Measurements from ENCODE around the gene ZFYVE28. TPM values are rescaled to one million over a fixed set of nuclear protein-coding genes. Genes with fewer than 3 reads are reported as not detected.
A peak's percentile ranks its signal among the peaks of the same experiment; 100 is the strongest.

Gene ZFYVE28
- total RNA-seq, 2 experiments from 2014 or later = 26.2 to 28.0 TPM

DNA sequence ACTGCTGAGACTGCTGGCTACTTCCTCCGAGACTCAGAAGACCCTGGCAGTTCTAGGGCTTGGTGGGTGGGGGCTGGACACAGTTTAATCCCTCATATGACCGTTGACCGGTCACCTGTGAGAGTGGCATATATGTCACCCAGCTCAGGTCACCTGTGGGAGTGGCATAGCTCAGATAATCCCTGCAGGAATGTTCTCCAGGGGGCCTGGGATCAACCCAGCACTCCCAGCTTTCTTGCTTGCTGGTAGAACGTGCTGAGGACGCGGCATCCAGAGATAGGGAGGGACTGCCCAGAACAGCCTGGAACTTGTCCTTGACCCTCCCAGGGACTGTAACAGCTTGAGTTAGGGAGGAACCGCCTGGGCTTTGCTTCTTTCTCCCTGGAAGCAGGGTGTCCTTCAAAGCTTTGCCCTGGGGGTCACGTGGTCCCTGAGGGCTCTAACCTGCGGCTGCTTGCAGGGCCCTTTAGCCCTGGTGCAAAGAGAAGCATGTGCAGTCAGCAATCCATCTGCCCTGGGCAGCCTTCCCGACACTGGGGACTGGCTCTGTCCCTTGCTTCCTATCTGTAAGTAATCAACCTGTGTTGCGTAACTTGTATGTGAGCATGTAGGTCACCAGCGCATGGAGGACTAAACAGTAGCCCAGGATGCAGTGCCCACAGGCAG, 55.3 kb downstream of the ZFYVE28 start:
- POLR2A ChIA-PET = interaction anchor here (0.9 to 1.8 kb wide), 3 partner anchors 56 to 106 kb away, joined by 4 to 5 read pairs (median 4); partner anchors contain the start of genes CFAP99 and RNF4
- Histone ChIP-seq H3K27me3 (ENCODE audit: control insufficient read depth in 1 of 2, insufficient read depth in 2 of 2, low read length in 2 of 2) (no peaks in the 10 kb centered on the region), H3K4me1 (ENCODE audit: insufficient read depth, low read length) (peaks cover 35% of the 10 kb centered on the region), H3K9me3 (ENCODE audit: control insufficient read depth in 1 of 2, insufficient read depth in 1 of 2, low read length in 2 of 2) (no peaks in the 10 kb centered on the region), H3K36me3 (ENCODE audit: insufficient read depth, low read length) (no peaks in the 10 kb centered on the region), H3K4me3 (ENCODE audit: low read length) (no peak overlapping the region), H3K27ac (ENCODE audit: low read depth in 1 of 2, low read length in 2 of 2) (no peak overlapping the region)
- Mint-ChIP-seq H3K27me3 (no peaks in the 10 kb centered on the region), H3K36me3 (ENCODE audit: low read depth) (no peaks in the 10 kb centered on the region), H3K9me3 (no peaks in the 10 kb centered on the region), H3K27ac (peak overlapping the region; percentile 89), H3K4me1 (ENCODE audit: low read depth) (peaks cover 21% of the 10 kb centered on the region), H3K4me3 (peak overlapping the region; percentile 86)
- TF ChIP-seq, protein P1, sequence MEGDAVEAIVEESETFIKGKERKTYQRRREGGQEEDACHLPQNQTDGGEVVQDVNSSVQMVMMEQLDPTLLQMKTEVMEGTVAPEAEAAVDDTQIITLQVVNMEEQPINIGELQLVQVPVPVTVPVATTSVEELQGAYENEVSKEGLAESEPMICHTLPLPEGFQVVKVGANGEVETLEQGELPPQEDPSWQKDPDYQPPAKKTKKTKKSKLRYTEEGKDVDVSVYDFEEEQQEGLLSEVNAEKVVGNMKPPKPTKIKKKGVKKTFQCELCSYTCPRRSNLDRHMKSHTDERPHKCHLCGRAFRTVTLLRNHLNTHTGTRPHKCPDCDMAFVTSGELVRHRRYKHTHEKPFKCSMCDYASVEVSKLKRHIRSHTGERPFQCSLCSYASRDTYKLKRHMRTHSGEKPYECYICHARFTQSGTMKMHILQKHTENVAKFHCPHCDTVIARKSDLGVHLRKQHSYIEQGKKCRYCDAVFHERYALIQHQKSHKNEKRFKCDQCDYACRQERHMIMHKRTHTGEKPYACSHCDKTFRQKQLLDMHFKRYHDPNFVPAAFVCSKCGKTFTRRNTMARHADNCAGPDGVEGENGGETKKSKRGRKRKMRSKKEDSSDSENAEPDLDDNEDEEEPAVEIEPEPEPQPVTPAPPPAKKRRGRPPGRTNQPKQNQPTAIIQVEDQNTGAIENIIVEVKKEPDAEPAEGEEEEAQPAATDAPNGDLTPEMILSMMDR (IDR thresholded peaks at IDR 0.05) = no peak
- intact Hi-C loops (cut with DNase I, micrococcal nuclease) = loop anchor here in 1 of 2 experiments (5.0 kb wide), 2 partner anchors 101 to 121 kb away; partner anchors contain the start of genes HAUS3, MXD4 and POLN
- CTCF ChIA-PET = interaction anchor here (1.0 kb wide), 1 partner anchor 56 kb away, joined by 3 read pairs; the partner anchor contains the start of genes CFAP99 and ZFYVE28
- ATAC-seq (ENCODE audit: poor library complexity) (no peak), DNase-seq (no peak)

DNA sequence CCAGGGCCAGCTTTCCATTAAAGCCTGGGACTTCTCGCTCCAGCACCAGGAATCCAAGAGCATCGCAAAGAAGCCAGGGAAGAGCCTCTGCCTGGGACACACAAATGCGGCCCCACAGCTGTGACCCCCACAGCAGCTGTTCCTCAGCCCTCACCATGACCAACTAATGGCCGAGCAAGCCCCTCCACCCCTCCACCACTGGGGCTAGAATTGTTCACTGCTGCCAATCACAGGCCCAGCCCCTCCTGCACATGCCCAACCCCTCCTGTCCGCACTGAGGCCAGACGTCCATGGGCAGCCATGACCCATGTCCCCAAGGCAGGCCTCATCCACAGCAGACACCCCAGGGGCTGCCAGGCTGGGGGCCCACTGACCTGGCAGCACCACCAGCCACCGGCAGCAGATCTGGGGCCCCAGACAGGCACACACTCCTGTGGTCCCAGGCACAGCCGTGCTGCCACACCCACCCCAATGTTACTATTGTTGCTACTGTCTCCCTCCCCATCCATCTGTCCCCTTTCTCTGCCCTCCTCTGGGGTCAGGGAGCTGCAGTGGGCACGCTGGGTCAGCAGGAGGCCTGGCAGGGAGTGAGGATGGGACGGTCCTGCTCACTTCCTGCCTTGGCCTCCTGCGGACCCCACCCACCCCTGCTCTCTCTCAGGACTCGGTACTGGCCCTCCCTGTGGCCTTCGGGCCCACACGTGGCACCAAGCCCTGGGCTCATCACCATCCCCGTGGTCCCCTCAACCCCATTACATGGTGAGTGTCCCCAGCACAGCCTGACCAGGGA, 56.0 kb downstream of the ZFYVE28 start:
- peaks cover 36% of the 10 kb centered on the region for H3K4me1 ChIP-seq (ENCODE audit: insufficient read depth, low read length)
- no peak overlapping the region for H3K27ac ChIP-seq (ENCODE audit: low read depth in 1 of 2, low read length in 2 of 2)
- no peaks in the 10 kb centered on the region for H3K27me3 ChIP-seq (ENCODE audit: control insufficient read depth in 1 of 2, insufficient read depth in 2 of 2, low read length in 2 of 2)
- H3K4me3 Mint-ChIP-seq = no peak overlapping the region
- ChIA-PET POLR2A (no interaction called here), CTCF (interaction anchor here (1.6 kb wide), 1 partner anchor 50 kb away, joined by 4 read pairs; no protein-coding TSS in a partner anchor)
- ATAC-seq (ENCODE audit: poor library complexity) (no peak), DNase-seq (no peak)
- no peak overlapping the region for H3K4me3 ChIP-seq (ENCODE audit: low read length)
- H3K27me3 Mint-ChIP-seq = no peaks in the 10 kb centered on the region
- intact Hi-C loops (cut with DNase I, micrococcal nuclease) = loop anchor here in 1 of 2 experiments (5.0 kb wide), 2 partner anchors 100 to 120 kb away; partner anchors contain the start of genes HAUS3, MXD4 and POLN
- no peaks in the 10 kb centered on the region for H3K9me3 Mint-ChIP-seq
- H3K36me3 ChIP-seq (ENCODE audit: insufficient read depth, low read length) = no peaks in the 10 kb centered on the region
- H3K27ac Mint-ChIP-seq = peak overlapping the region; percentile 30
- no peaks in the 10 kb centered on the region for H3K9me3 ChIP-seq (ENCODE audit: control insufficient read depth in 1 of 2, insufficient read depth in 1 of 2, low read length in 2 of 2)
- TF ChIP-seq, protein P1 (IDR thresholded peaks at IDR 0.05) = no peak
- H3K36me3 Mint-ChIP-seq (ENCODE audit: low read depth) = no peaks in the 10 kb centered on the region
- H3K4me1 Mint-ChIP-seq (ENCODE audit: low read depth) = peaks cover 21% of the 10 kb centered on the region

Data from CD4-positive, alpha-beta T cell (primary cell).